ENCODE data around the gene RAB42. TPM values are rescaled to one million over a fixed set of nuclear protein-coding genes. Genes with fewer than 3 reads are reported as not detected.
"Not testable (repeated sequence)": the region's sequence is repeated elsewhere in the genome, so short reads cannot be mapped to it uniquely, and the experiment has no call there.

RAB42 gene
- total RNA-seq, 1 donor from 2014 or later = 6.4 TPM

GRCh38 chr1:28586585-28587391 is 5.3 kb upstream of the RAB42 start:
- DNase-seq = not testable (repeated sequence)

GRCh38 chr1:28592321-28593071 is 431 bp downstream of the RAB42 start:
- no peak for DNase-seq

- not testable (repeated sequence) for DNase-seq
Measured at GRCh38 chr1:28593988-28594356, 1.9 kb downstream of the RAB42 start.

- DNase-seq = not testable (repeated sequence)
Measured at GRCh38 chr1:28594686-28595411, 2.8 kb downstream of the RAB42 start.

- no peak for DNase-seq
Measured at GRCh38 chr1:28595412-28596191, 3.5 kb downstream of the RAB42 start.

- not testable (repeated sequence) for DNase-seq
Measured at GRCh38 chr1:28596276-28596675, 4.2 kb downstream of the RAB42 start.

GRCh38 chr1:28601696-28602095 is 9.6 kb downstream of the RAB42 start:
- DNase-seq = no peak

- DNase-seq = peak; percentile 80
Measured at GRCh38 chr1:28602536-28603439, 10.7 kb downstream of the RAB42 start.

GRCh38 chr1:28604411-28604810 is 12.3 kb downstream of the RAB42 start:
- no peak for DNase-seq

GRCh38 chr1:28604962-28605361 is 12.9 kb downstream of the RAB42 start:
- no peak for DNase-seq

- DNase-seq = no peak
Measured at GRCh38 chr1:28606771-28607170, 14.7 kb downstream of the RAB42 start.

GRCh38 chr1:28613175-28613574 is 21.1 kb downstream of the RAB42 start:
- no peak for DNase-seq

GRCh38 chr1:28631713-28632112 is 39.6 kb downstream of the RAB42 start:
- DNase-seq = no peak

GRCh38 chr1:28632560-28632959 is 40.5 kb downstream of the RAB42 start:
- DNase-seq = no peak

- DNase-seq = no peak
Measured at GRCh38 chr1:28640766-28641165, 48.7 kb downstream of the RAB42 start.

- peak; percentile 15 for DNase-seq
Measured at GRCh38 chr1:28642056-28642846, 50.2 kb downstream of the RAB42 start.

GRCh38 chr1:28642847-28643635 is 51.0 kb downstream of the RAB42 start, which contains the start of gene TAF12:
Gene TAF12 (minus strand): TSS chr1:28643067. CDS start chr1:28622081, 20,986 bp downstream.
- DNase-seq = peak; percentile 96

GRCh38 chr1:28644494-28644893 is 52.4 kb downstream of the RAB42 start:
- DNase-seq = no peak
